Ishikawa (cell line): ENCODE measurements around the gene ATP5F1D.

Source experiments
- EP300 ChIP-seq: IDR thresholded peaks from 2 replicates; pipeline ENCODE4 v1.6.1; 2012; ENCODE audit warnings: borderline replicate concordance
- RAD21 ChIP-seq: IDR thresholded peaks from 2 replicates; pipeline ENCODE4 v1.6.1; 2012; ENCODE audit warnings: low read depth
- TAF1 ChIP-seq: IDR thresholded peaks from 2 replicates; pipeline ENCODE4 v1.6.1; 2012; ENCODE audit warnings: low read depth, mild to moderate bottlenecking
- TCF12 ChIP-seq: IDR thresholded peaks from 2 replicates; pipeline ENCODE4 v1.6.1; 2012; ENCODE audit warnings: low read depth
- ZBTB7A ChIP-seq: IDR thresholded peaks from 2 replicates; pipeline ENCODE4 v1.6.1; 2012; ENCODE audit warnings: low read depth

DNA sequence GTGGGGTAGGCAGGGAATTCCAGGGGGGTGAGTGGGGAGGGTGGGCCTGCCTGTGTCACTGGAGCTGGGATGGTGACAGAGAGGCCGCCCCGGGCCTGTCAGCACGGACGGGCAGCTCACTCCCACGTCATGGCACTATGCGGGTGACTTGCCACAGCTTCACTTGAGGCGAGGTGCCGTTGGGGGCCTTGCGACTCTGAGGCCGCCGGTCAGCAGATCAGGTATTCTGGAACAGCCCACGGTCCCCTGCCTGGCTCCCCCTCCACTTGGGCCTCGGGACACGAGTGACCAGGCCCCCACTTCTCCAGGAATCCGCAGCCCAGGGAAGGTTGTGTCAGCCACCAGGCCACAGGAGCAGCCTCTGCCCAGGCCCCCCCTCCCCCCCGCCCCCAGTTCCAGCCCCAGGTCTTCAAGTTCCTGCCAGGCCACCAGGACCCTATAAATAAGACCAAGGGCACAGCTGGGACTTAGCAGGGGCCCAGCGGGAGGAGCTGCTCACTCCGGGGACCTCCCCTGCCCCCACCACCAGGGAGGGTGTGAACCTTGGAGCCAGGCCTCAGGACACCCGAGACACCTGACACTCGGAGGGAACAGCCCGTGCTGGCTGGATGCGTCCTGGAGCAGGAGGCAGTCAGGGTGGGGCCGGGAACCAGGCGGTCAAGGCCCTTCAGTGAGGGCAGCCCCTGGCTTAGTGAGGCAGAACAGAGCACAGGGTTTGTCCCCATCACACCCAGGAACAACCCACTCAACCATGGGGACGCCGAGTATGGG lies 4.1 kb downstream of the ATP5F1D start:
- TF ChIP-seq TCF12 (peak; percentile 55), ZBTB7A (no peak; the same call in 1 of the 2 replicates), TAF1 (no peak), RAD21 (no peak), EP300 (no peak)
